ENCODE measurements around the gene TSPAN4. TPM values are rescaled to one million over a fixed set of nuclear protein-coding genes. Genes with fewer than 3 reads are reported as not detected.

Gene TSPAN4
- polyA plus RNA-seq, 3 donors = 52.6 to 75.5 (median 63.1) TPM

- no peaks in the 10 kb centered on the region for H3K36me3 ChIP-seq (replicated peaks in 1 of 2; ENCODE audit: control insufficient read depth in 1 of 2, insufficient read depth in 2 of 2, low read length in 2 of 2)
- H4K20me1 ChIP-seq (ENCODE audit: insufficient read depth, low read length) = no peaks in the 10 kb centered on the region
- no peak overlapping the region for H3K27ac ChIP-seq (ENCODE audit: low read depth in 1 of 2, low read length in 2 of 2)
- no peaks in the 10 kb centered on the region for H3K79me2 ChIP-seq (ENCODE audit: insufficient read depth, low read length)
- Mint-ChIP-seq H3K4me3 (no peak overlapping the region), H3K4me1 (no peaks in the 10 kb centered on the region), H3K27me3 (ENCODE audit: low read depth in 3 of 3) (peaks cover 0 to 3% (median 2%) of the 10 kb centered on the region in 3 donors), H3K36me3 (peaks cover 2 to 4% of the 10 kb centered on the region in 2 donors), H3K27ac (no peak overlapping the region), H3K9me3 (no peaks in the 10 kb centered on the region)
- intact Hi-C loops (cut with micrococcal nuclease) = no loop called here
- TF ChIP-seq CTCF (IDR thresholded peaks at IDR 0.05) = no peak
- H3K4me3 ChIP-seq (replicated peaks in 1 of 3; ENCODE audit: low read depth in 2 of 3, low read length in 3 of 3) = no peak overlapping the region
- no peaks in the 10 kb centered on the region for H3K4me1 ChIP-seq (ENCODE audit: control insufficient read depth in 1 of 2, insufficient read depth in 2 of 2, low read length in 2 of 2)
- no peaks in the 10 kb centered on the region for H3K27me3 ChIP-seq (ENCODE audit: control insufficient read depth in 2 of 2, insufficient read depth in 2 of 2, low read length in 2 of 2)
- H3K9me3 ChIP-seq (replicated peaks in 1 of 2; ENCODE audit: control insufficient read depth in 1 of 2, insufficient read depth in 1 of 2, low read length in 2 of 2) = no peaks in the 10 kb centered on the region
- H2AFZ ChIP-seq (ENCODE audit: insufficient read depth, low read depth, low read length, poor library complexity, severe bottlenecking) = no peak overlapping the region
- WGBS (ENCODE audit: insufficient coverage) = 84% methylated on average over 7 of the region's 9 CpGs
- H3K4me2 ChIP-seq (replicated peaks; ENCODE audit: extremely low read depth, low read length, poor library complexity, severe bottlenecking) = no peak overlapping the region
- no peak for DNase-seq
- no peak overlapping the region for H3K9ac ChIP-seq (ENCODE audit: insufficient read depth, low read length, poor library complexity, severe bottlenecking)
These were observed 28.8 kb downstream of the TSPAN4 start for GRCh38 chr11:871472-871871.

- Histone ChIP-seq H3K9me3 (replicated peaks in 1 of 2; ENCODE audit: control insufficient read depth in 1 of 2, insufficient read depth in 1 of 2, low read length in 2 of 2) (no peaks in the 10 kb centered on the region), H2AFZ (ENCODE audit: insufficient read depth, low read depth, low read length, poor library complexity, severe bottlenecking) (no peak overlapping the region), H4K20me1 (ENCODE audit: insufficient read depth, low read length) (no peaks in the 10 kb centered on the region), H3K9ac (ENCODE audit: insufficient read depth, low read length, poor library complexity, severe bottlenecking) (no peak overlapping the region), H3K4me1 (ENCODE audit: control insufficient read depth in 1 of 2, insufficient read depth in 2 of 2, low read length in 2 of 2) (no peaks in the 10 kb centered on the region), H3K4me3 (replicated peaks in 1 of 3; ENCODE audit: low read depth in 2 of 3, low read length in 3 of 3) (no peak overlapping the region), H3K27me3 (ENCODE audit: control insufficient read depth in 2 of 2, insufficient read depth in 2 of 2, low read length in 2 of 2) (no peaks in the 10 kb centered on the region), H3K4me2 (replicated peaks; ENCODE audit: extremely low read depth, low read length, poor library complexity, severe bottlenecking) (no peak overlapping the region), H3K79me2 (ENCODE audit: insufficient read depth, low read length) (no peaks in the 10 kb centered on the region), H3K36me3 (replicated peaks in 1 of 2; ENCODE audit: control insufficient read depth in 1 of 2, insufficient read depth in 2 of 2, low read length in 2 of 2) (no peaks in the 10 kb centered on the region), H3K27ac (ENCODE audit: low read depth in 1 of 2, low read length in 2 of 2) (no peak overlapping the region)
- Mint-ChIP-seq H3K36me3 (peaks cover 2 to 5% of the 10 kb centered on the region in 2 donors), H3K4me1 (no peaks in the 10 kb centered on the region), H3K9me3 (peaks cover 0 to 1% (median 0%) of the 10 kb centered on the region in 7 donors), H3K27me3 (ENCODE audit: low read depth in 3 of 3) (peaks cover 0 to 3% (median 2%) of the 10 kb centered on the region in 3 donors), H3K4me3 (no peak overlapping the region), H3K27ac (no peak overlapping the region)
- intact Hi-C loops (cut with micrococcal nuclease) = no loop called here
- DNase-seq = no peak
- no peak for TF ChIP-seq CTCF (IDR thresholded peaks at IDR 0.05)
- WGBS (ENCODE audit: insufficient coverage) = 93% methylated on average over 9 of the region's 9 CpGs
These were observed 30.1 kb downstream of the TSPAN4 start for GRCh38 chr11:872799-873198.

All from CD14-positive monocyte (primary cell).